Loucy (cell line): ENCODE measurements around the gene FIGNL2.

Experiments used
- H2AFZ ChIP-seq: fragments of 200-600 bp; sonication (generic); 2 replicates; pipeline ENCODE4 v1.6.0; 2016; ENCODE audit warnings: antibody characterized with exemption, mild to moderate bottlenecking, low read length, moderate library complexity
- H3F3A ChIP-seq: fragments of 200-600 bp; 2 replicates; pipeline ENCODE4 v1.6.0; 2016; ENCODE audit warnings: antibody characterized with exemption, low read depth, mild to moderate bottlenecking
- H3K27me3 ChIP-seq: fragments of 200-600 bp; sonication (generic); 2 replicates; pipeline ENCODE4 v1.6.1; 2014; ENCODE audit warnings: low read length, mild to moderate bottlenecking; ENCODE audit not compliant: insufficient read depth, poor library complexity, severe bottlenecking
- H3K36me3 ChIP-seq: fragments of 200-600 bp; sonication (generic); 2 replicates; pipeline ENCODE4 v1.6.1; 2016; ENCODE audit warnings: low read length; ENCODE audit not compliant: insufficient read depth
- H3K4me1 ChIP-seq: fragments of 200-600 bp; sonication (generic); 2 replicates; pipeline ENCODE4 v1.5.1; 2014; ENCODE audit warnings: low read length, mild to moderate bottlenecking; ENCODE audit not compliant: insufficient read depth, poor library complexity, severe bottlenecking
- H3K4me2 ChIP-seq: fragments of 200-600 bp; sonication (generic); 2 replicates; pipeline ENCODE4 v1.6.0; 2014; ENCODE audit warnings: antibody characterized with exemption, low read length, low read depth, mild to moderate bottlenecking; ENCODE audit not compliant: poor library complexity, severe bottlenecking
- H3K4me3 ChIP-seq: fragments of 200-600 bp; sonication (generic); 2 replicates; pipeline ENCODE4 v1.5.1; 2014; ENCODE audit warnings: low read length, mild to moderate bottlenecking, mixed read lengths; ENCODE audit not compliant: poor library complexity, severe bottlenecking
- H3K79me2 ChIP-seq: fragments of 200-600 bp; sonication (generic); 2 replicates; pipeline ENCODE4 v1.6.1; 2014; ENCODE audit warnings: low read length; ENCODE audit not compliant: insufficient read depth
- H3K9ac ChIP-seq: fragments of 200-600 bp; sonication (generic); 2 replicates; pipeline ENCODE4 v1.6.0; 2014; ENCODE audit warnings: mild to moderate bottlenecking, low read depth, low read length, moderate library complexity; ENCODE audit not compliant: poor library complexity, severe bottlenecking
- H3K9me2 ChIP-seq: fragments of 200-600 bp; sonication (generic); replicated peaks from 2 replicates; pipeline ENCODE4 v1.6.1; 2016; ENCODE audit warnings: low read depth, low read length, mixed read lengths
- H3K9me3 ChIP-seq: fragments of 200-600 bp; sonication (generic); 2 replicates; pipeline ENCODE4 v1.6.1; 2014; ENCODE audit warnings: mild to moderate bottlenecking, antibody characterized with exemption, low read length, low read depth; ENCODE audit not compliant: insufficient read depth
- H4K20me1 ChIP-seq: fragments of 200-600 bp; sonication (generic); 2 replicates; pipeline ENCODE4 v1.6.0; 2014; ENCODE audit warnings: antibody characterized with exemption, low read length, mild to moderate bottlenecking; ENCODE audit not compliant: insufficient read depth, poor library complexity, severe bottlenecking
- CTCF ChIP-seq: fragments of 200-600 bp; sonication (generic); conservative IDR thresholded peaks from 2 replicates; pipeline ENCODE4 v1.5.1; 2014; ENCODE audit warnings: mild to moderate bottlenecking, antibody characterized with exemption, low read length
- EZH2phosphoT487 ChIP-seq: fragments of 200-600 bp; IDR thresholded peaks from 2 replicates; pipeline ENCODE4 v1.6.1; 2018; ENCODE audit warnings: antibody characterized with exemption, mild to moderate bottlenecking, moderate library complexity, borderline replicate concordance

Gene FIGNL2

DNA sequence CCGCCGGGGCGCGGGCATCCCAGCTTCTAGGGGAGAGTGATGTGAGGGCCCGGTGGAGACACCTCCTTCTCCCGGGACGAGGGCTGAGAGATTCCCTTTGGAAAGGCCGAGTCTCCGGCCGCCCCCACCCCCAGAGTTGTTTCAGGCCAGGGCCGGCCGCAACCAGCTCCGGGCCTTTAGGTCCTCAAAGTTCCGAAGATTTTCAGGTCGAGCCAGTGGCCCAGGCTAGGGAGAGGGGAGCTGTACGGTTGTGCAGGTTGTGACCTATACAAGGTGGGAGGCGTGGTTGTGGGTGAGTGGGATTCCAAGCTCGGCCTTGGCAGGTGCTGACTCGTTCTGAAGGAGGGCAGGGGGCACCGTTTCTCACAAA is 21.0 kb upstream of the FIGNL2 start:
- H3K9ac ChIP-seq, result no peak overlapping the region
- H3K27me3 ChIP-seq, result no peaks in the 10 kb centered on the region
- no peaks in the 10 kb centered on the region for H3K9me2 ChIP-seq
- H3K36me3 ChIP-seq, result no peaks in the 10 kb centered on the region
- peaks cover 6% of the 10 kb centered on the region for H3K4me1 ChIP-seq
- H3F3A ChIP-seq, result no peaks in the 10 kb centered on the region
- H3K4me2 ChIP-seq, result no peak overlapping the region
- H3K9me3 ChIP-seq, result no peaks in the 10 kb centered on the region
- TF ChIP-seq EZH2phosphoT487 (no peak), CTCF (no peak)
- H3K4me3 ChIP-seq, result no peak overlapping the region
- no peaks in the 10 kb centered on the region for H3K79me2 ChIP-seq
- no peaks in the 10 kb centered on the region for H4K20me1 ChIP-seq
- H2AFZ ChIP-seq, result no peak overlapping the region

DNA sequence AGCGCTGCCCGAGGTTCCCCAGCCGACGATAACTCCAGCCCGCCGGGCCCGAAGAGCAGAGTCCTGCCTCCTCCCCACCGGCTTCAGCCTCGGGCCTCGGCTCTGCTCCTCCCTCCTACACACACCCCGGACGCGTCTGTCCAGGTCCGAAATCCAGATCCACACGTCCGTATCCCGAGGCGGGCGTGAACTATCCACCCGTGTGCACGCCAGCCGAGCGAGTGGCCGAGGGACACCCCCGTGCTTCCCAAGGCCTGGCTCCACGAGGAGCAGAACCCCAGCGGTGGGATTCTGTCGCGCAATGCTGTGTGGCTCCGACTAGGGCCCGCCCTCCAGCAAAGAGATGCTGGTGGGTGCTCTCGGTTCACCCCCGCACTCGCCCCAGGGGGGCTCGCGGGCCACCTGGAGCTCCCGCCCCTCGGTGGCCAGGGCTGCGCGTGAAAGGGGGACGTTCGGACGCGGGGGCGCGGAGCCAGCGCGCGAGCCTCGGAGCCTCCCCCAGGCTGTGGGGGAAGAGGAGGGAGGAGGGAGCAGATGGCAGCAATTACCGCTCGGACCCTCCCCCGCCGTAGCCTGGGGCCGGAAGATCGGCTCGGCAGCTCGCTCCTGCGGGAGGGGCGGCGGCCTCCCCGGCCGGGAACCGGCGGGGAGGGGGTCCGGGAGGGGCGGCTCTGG is 20.4 kb upstream of the FIGNL2 start:
- no peaks in the 10 kb centered on the region for H3K27me3 ChIP-seq
- H3K79me2 ChIP-seq, result no peaks in the 10 kb centered on the region
- no peak for TF ChIP-seq CTCF
- no peak for TF ChIP-seq EZH2phosphoT487
- no peak overlapping the region for H3K9ac ChIP-seq
- H3K9me3 ChIP-seq, result no peaks in the 10 kb centered on the region
- no peaks in the 10 kb centered on the region for H3K9me2 ChIP-seq
- H2AFZ ChIP-seq, result no peak overlapping the region
- H4K20me1 ChIP-seq, result no peaks in the 10 kb centered on the region
- no peaks in the 10 kb centered on the region for H3K36me3 ChIP-seq
- H3K4me3 ChIP-seq, result no peak overlapping the region
- no peak overlapping the region for H3K4me2 ChIP-seq
- H3K4me1 ChIP-seq, result peaks cover 6% of the 10 kb centered on the region
- H3F3A ChIP-seq, result no peaks in the 10 kb centered on the region

GRCh38 chr12:51867796-51868428 is 19.4 kb upstream of the FIGNL2 start:
- H3F3A ChIP-seq, result no peaks in the 10 kb centered on the region
- H3K79me2 ChIP-seq, result no peaks in the 10 kb centered on the region
- H3K9me2 ChIP-seq, result no peaks in the 10 kb centered on the region
- no peaks in the 10 kb centered on the region for H3K9me3 ChIP-seq
- H3K36me3 ChIP-seq, result no peaks in the 10 kb centered on the region
- TF ChIP-seq EZH2phosphoT487 (no peak), CTCF (no peak)
- H4K20me1 ChIP-seq, result no peaks in the 10 kb centered on the region
- peaks cover 6% of the 10 kb centered on the region for H3K4me1 ChIP-seq
- no peak overlapping the region for H2AFZ ChIP-seq
- no peaks in the 10 kb centered on the region for H3K27me3 ChIP-seq
- H3K4me3 ChIP-seq, result no peak overlapping the region
- no peak overlapping the region for H3K4me2 ChIP-seq
- no peak overlapping the region for H3K9ac ChIP-seq
